GM12892 (cell line): ENCODE data around the gene RBMXL2.

Source experiments
- POLR2A ChIP-seq: IDR thresholded peaks from 2 replicates; pipeline ENCODE4 v1.6.1; 2011; ENCODE audit warnings: low read depth, low read length, control low read depth
- POLR2AphosphoS5 ChIP-seq: IDR thresholded peaks from 2 replicates; pipeline ENCODE4 v1.6.1; 2011; ENCODE audit warnings: low read depth, low read length, control low read depth

- no peak for TF ChIP-seq POLR2A
- no peak for TF ChIP-seq POLR2AphosphoS5
Observed at GRCh38 chr11:7046474-7047175, 42.2 kb upstream of the RBMXL2 start.
